ENCODE results near the gene HMGXB3.

GRCh38 chr5:149969181-149969930, 31.2 kb upstream of the HMGXB3 start:
- TF ChIP-seq CTCF (conservative IDR thresholded peaks at IDR 0.05 in 1 of 2, IDR thresholded peaks at IDR 0.05 in 1 of 2; ENCODE audit: low read depth in 1 of 2, low read length in 2 of 2) (no peak), EZH2 (IDR thresholded peaks at IDR 0.05; ENCODE audit: low read length, missing control alignments) (no peak)
